ENCODE measurements around the gene PBXIP1.

GRCh38 chr1:154895798-154896197 is 60.1 kb downstream of the PBXIP1 start:
- TF ChIP-seq POLR2AphosphoS5 (IDR thresholded peaks at IDR 0.05; ENCODE audit: borderline replicate concordance, low read depth, low read length) (no peak), EZH2 (IDR thresholded peaks at IDR 0.05) (no peak), FOXP2 (optimal IDR thresholded peaks at IDR 0.05; ENCODE audit: control extremely low read depth, extremely low read length, insufficient read depth) (no peak)
